H9 (cell line): ENCODE measurements around the gene ABHD5. TPM values are rescaled to one million over a fixed set of nuclear protein-coding genes. Genes with fewer than 3 reads are reported as not detected.

Source experiments
- DNase-seq: peaks from one replicate; pipeline ENCODE4 v3.0.0-alpha.2; 2017
- H2AFZ ChIP-seq: one replicate; pipeline ENCODE4 v1.6.1; 2013; ENCODE audit warnings: mild to moderate bottlenecking, low read length, control low read depth, moderate library complexity
- H2AK5ac ChIP-seq: 2 replicates; pipeline ENCODE4 v1.6.1; 2013; ENCODE audit warnings: low read length, control low read depth, mixed read lengths; ENCODE audit not compliant: insufficient read length
- H2BK120ac ChIP-seq: one replicate; pipeline ENCODE4 v1.6.1; 2013; ENCODE audit warnings: low read depth, mild to moderate bottlenecking, low read length, control low read depth, inconsistent platforms; ENCODE audit not compliant: poor library complexity, severe bottlenecking
- H2BK12ac ChIP-seq: 2 replicates; pipeline ENCODE4 v1.6.1; 2013; ENCODE audit warnings: low read length, control low read depth, mixed read lengths, low read depth; ENCODE audit not compliant: insufficient read length
- H2BK15ac ChIP-seq: 2 replicates; pipeline ENCODE4 v1.6.1; 2013; ENCODE audit warnings: low read depth, low read length, control low read depth
- H2BK20ac ChIP-seq: one replicate; pipeline ENCODE4 v1.6.1; 2013; ENCODE audit warnings: low read depth, mild to moderate bottlenecking, low read length, control low read depth, inconsistent platforms; ENCODE audit not compliant: poor library complexity, severe bottlenecking
- H2BK5ac ChIP-seq: 2 replicates; pipeline ENCODE4 v1.6.1; 2013; ENCODE audit warnings: low read length, control low read depth, mixed read lengths; ENCODE audit not compliant: insufficient read length
- H3K14ac ChIP-seq: 2 replicates; pipeline ENCODE4 v1.6.1; 2013; ENCODE audit warnings: low read length, control low read depth; ENCODE audit not compliant: insufficient read depth
- H3K18ac ChIP-seq: 2 replicates; pipeline ENCODE4 v1.6.1; 2013; ENCODE audit warnings: low read depth, mild to moderate bottlenecking, mixed read lengths, low read length, control low read depth; ENCODE audit not compliant: insufficient read length
- H3K23ac ChIP-seq: 2 replicates; pipeline ENCODE4 v1.6.1; 2013; ENCODE audit warnings: low read length, control low read depth, mixed read lengths, low read depth; ENCODE audit not compliant: insufficient read length
- H3K23me2 ChIP-seq: 2 replicates; pipeline ENCODE4 v1.6.1; 2013; ENCODE audit warnings: low read depth, mild to moderate bottlenecking, mixed read lengths, low read length, control low read depth; ENCODE audit not compliant: insufficient read length, poor library complexity, severe bottlenecking
- H3K27ac ChIP-seq: 2 replicates; pipeline ENCODE4 v1.5.1; 2013; ENCODE audit warnings: low read length, control low read depth, mixed read lengths, low read depth; ENCODE audit not compliant: insufficient read length
- H3K27me3 ChIP-seq: 2 replicates; pipeline ENCODE4 v1.6.1; 2013; ENCODE audit warnings: low read length, control low read depth, inconsistent platforms; ENCODE audit not compliant: insufficient read depth
- H3K4ac ChIP-seq: 2 replicates; pipeline ENCODE4 v1.6.1; 2013; ENCODE audit warnings: low read depth, mild to moderate bottlenecking, control low read depth, inconsistent platforms, low read length, moderate library complexity
- H3K4me1 ChIP-seq: 2 replicates; pipeline ENCODE4 v1.6.1; 2013; ENCODE audit warnings: low read length, control low read depth, inconsistent platforms; ENCODE audit not compliant: insufficient read depth
- H3K4me2 ChIP-seq: 2 replicates; pipeline ENCODE4 v1.6.1; 2013; ENCODE audit warnings: low read length, control low read depth, mixed read lengths; ENCODE audit not compliant: insufficient read length, insufficient read depth
- H3K56ac ChIP-seq: 2 replicates; pipeline ENCODE4 v1.6.1; 2013; ENCODE audit warnings: low read depth, mild to moderate bottlenecking, mixed read lengths, low read length, control low read depth; ENCODE audit not compliant: insufficient read length
- H3K79me1 ChIP-seq: 2 replicates; pipeline ENCODE4 v1.6.1; 2013; ENCODE audit warnings: low read depth, mild to moderate bottlenecking, moderate library complexity, low read length, control low read depth, inconsistent platforms; ENCODE audit not compliant: insufficient read depth, poor library complexity, severe bottlenecking
- H3K79me2 ChIP-seq: 2 replicates; pipeline ENCODE4 v1.6.1; 2013; ENCODE audit warnings: low read length, control low read depth, inconsistent platforms; ENCODE audit not compliant: insufficient read depth
- H3K9ac ChIP-seq: 2 replicates; pipeline ENCODE4 v1.6.1; 2013; ENCODE audit warnings: low read length, control low read depth, mixed read lengths; ENCODE audit not compliant: insufficient read length; ENCODE audit errors: extremely low read depth
- H3K9me3 ChIP-seq: one replicate; pipeline ENCODE4 v1.6.1; 2013; ENCODE audit warnings: low read depth, low read length, inconsistent platforms; ENCODE audit not compliant: control insufficient read depth
- H3T11ph ChIP-seq: one replicate; pipeline ENCODE4 v1.6.1; 2013; ENCODE audit warnings: mild to moderate bottlenecking, low read length, control low read depth, inconsistent platforms
- H4K20me1 ChIP-seq: one replicate; pipeline ENCODE4 v1.6.1; 2013; ENCODE audit not compliant: control insufficient read depth, insufficient read length, insufficient read depth
- H4K5ac ChIP-seq: 2 replicates; pipeline ENCODE4 v1.6.1; 2013; ENCODE audit warnings: low read depth, mild to moderate bottlenecking, mixed read lengths, low read length, control low read depth; ENCODE audit not compliant: insufficient read length
- H4K8ac ChIP-seq: replicated peaks from 2 replicates; pipeline ENCODE4 v1.6.1; 2013; ENCODE audit warnings: low read length, control low read depth, mixed read lengths, low read depth; ENCODE audit not compliant: insufficient read length
- H4K91ac ChIP-seq: 2 replicates; pipeline ENCODE4 v1.6.1; 2013; ENCODE audit warnings: low read depth, mild to moderate bottlenecking, moderate library complexity, mixed read lengths, low read length, control low read depth; ENCODE audit not compliant: insufficient read length
- H3K27ac Mint-ChIP-seq, 3 experiments: 2 replicates in 2 of 3; 3 replicates in 1 of 3; pipeline ENCODE4 v1.8.0; 2020 to 2021; ENCODE audit warnings: mixed read lengths in 3 of 3, mild to moderate bottlenecking in 1 of 3, moderate library complexity in 1 of 3
- H3K27me3 Mint-ChIP-seq: 2 replicates; pipeline ENCODE4 v1.8.0; 2021; ENCODE audit warnings: low read depth, mild to moderate bottlenecking, moderate library complexity, mixed read lengths
- H3K36me3 Mint-ChIP-seq, 3 experiments: 2 replicates in 2 of 3; 3 replicates in 1 of 3; pipeline ENCODE4 v1.8.0; 2020 to 2021; ENCODE audit warnings: low read depth in 3 of 3, mixed read lengths in 3 of 3; ENCODE audit not compliant: insufficient read depth in 1 of 3
- H3K4me1 Mint-ChIP-seq, 2 experiments: 2 replicates each; pipeline ENCODE4 v1.8.0; 2020; ENCODE audit warnings: mixed read lengths in 2 of 2
- H3K4me3 Mint-ChIP-seq, 2 experiments: 2 replicates in 1 of 2; 3 replicates in 1 of 2; pipeline ENCODE4 v1.8.0; 2020 to 2021; ENCODE audit warnings: mild to moderate bottlenecking in 2 of 2, mixed read lengths in 2 of 2, moderate library complexity in 1 of 2
- H3K9me3 Mint-ChIP-seq, 2 experiments: 2 replicates in 1 of 2; 3 replicates in 1 of 2; pipeline ENCODE4 v1.8.0; 2020; ENCODE audit warnings: mild to moderate bottlenecking in 2 of 2, mixed read lengths in 2 of 2, moderate library complexity in 1 of 2
- CTCF ChIP-seq: fragments of 200-600 bp; sonication (generic); conservative IDR thresholded peaks from 3 replicates; pipeline ENCODE4 v1.8.0; 2021; ENCODE audit warnings: antibody characterized with exemption, mild to moderate bottlenecking
- WGBS: extraction: QIAGEN DNeasy Blood & Tissue Kit; methylation state at CpG from one replicate; pipeline ENCODE4 v1.1.7; 2013; ENCODE audit warnings: missing lambda C conversion rate, low lambda C conversion rate, mixed read lengths; ENCODE audit not compliant: insufficient read length; ENCODE audit errors: extremely low coverage; 5-methylcytosine and 5-hydroxymethylcytosine counted together
- total RNA-seq: library from RNA; stranded (reverse); gene quantifications from 2 replicates; pipeline ENCODE4 v1.2.1, GENCODE V29; 2021

Gene ABHD5
- total RNA-seq, 1 experiment from 2014 or later, result 13.1 TPM

- Histone ChIP-seq H2AK5ac (no peak overlapping the region), H3K9ac (no peak overlapping the region), H4K8ac (no peak overlapping the region), H4K20me1 (no peaks in the 10 kb centered on the region), H3K79me2 (no peaks in the 10 kb centered on the region), H3K79me1 (no peaks in the 10 kb centered on the region), H2BK5ac (no peak overlapping the region), H2BK15ac (no peak overlapping the region), H3K18ac (no peak overlapping the region), H3K56ac (no peak overlapping the region), H3K4me1 (peaks cover 12% of the 10 kb centered on the region; the same call in 1 of the 2 replicates), H4K5ac (no peak overlapping the region), H4K91ac (no peak overlapping the region), H3K14ac (no peak overlapping the region), H3T11ph (no peak overlapping the region), H3K4ac (no peak overlapping the region), H3K9me3 (no peaks in the 10 kb centered on the region), H2BK20ac (no peak overlapping the region), H3K4me2 (no peak overlapping the region), H3K27me3 (no peaks in the 10 kb centered on the region), H3K27ac (no peak overlapping the region), H3K23me2 (no peaks in the 10 kb centered on the region), H2BK120ac (no peak overlapping the region), H2BK12ac (no peak overlapping the region), H2AFZ (no peak overlapping the region), H3K23ac (no peak overlapping the region)
- H3K4me1 Mint-ChIP-seq, result peaks cover 18 to 30% of the 10 kb centered on the region in 2 experiments
- no CpG with 5 or more reads among the region's 1 CpG for WGBS
- H3K4me3 Mint-ChIP-seq, result no peak overlapping the region
- H3K27ac Mint-ChIP-seq, result no peak overlapping the region
- peaks cover 0 to 4% (median 2%) of the 10 kb centered on the region in 3 experiments; a peak in 4 of 7 replicates for H3K36me3 Mint-ChIP-seq
- no peak for DNase-seq
- H3K27me3 Mint-ChIP-seq, result no peaks in the 10 kb centered on the region; the same call in 1 of the 2 replicates
- no peaks in the 10 kb centered on the region for H3K9me3 Mint-ChIP-seq
- no peak for TF ChIP-seq CTCF
These were observed 39.1 kb downstream of the ABHD5 start for GRCh38 chr3:43729707-43730414.
